GM12878 (cell line): ENCODE results near the gene GPBP1. TPM values are rescaled to one million over a fixed set of nuclear protein-coding genes. Genes with fewer than 3 reads are reported as not detected.

Experiments
- ATAC-seq: fragments of 200-7000 bp; cut with Tn5 transposase; 3 replicates; pipeline ENCODE4 v1.9.1; 2020; ENCODE audit warnings: mild to moderate bottlenecking, moderate library complexity
- BruUV-seq: library from RNA; stranded (reverse); fragments of 400-500 nt; replicated peaks from 2 replicates; lab custom pipeline; 2021; lab: Mats Ljungman, UMichigan
- CTCF ChIA-PET: fragments of 300-600 bp; sonication (Branson Sonifier 250); formaldehyde crosslinking; extraction: SDS; loops from one replicate; lab custom pipeline; 2021; ENCODE audit warnings: inconsistent platforms; lab: Yijun Ruan, JAX
- POLR2A ChIA-PET: fragments of 350-600 bp; formaldehyde crosslinking; extraction: SDS; loops from one replicate; lab custom pipeline; 2021; ENCODE audit warnings: inconsistent platforms; lab: Charles Lee
- RAD21 ChIA-PET: fragments of 300-600 bp; sonication (Branson Sonifier 250); formaldehyde crosslinking; loops from one replicate; lab custom pipeline; 2023; ENCODE audit warnings: antibody characterized with exemption; ENCODE audit not compliant: unreplicated experiment; lab: Charles Lee
- SMC1A ChIA-PET: fragments of 300-600 bp; sonication (Branson Sonifier 250); formaldehyde crosslinking; loops from one replicate; lab custom pipeline; 2023; ENCODE audit not compliant: unreplicated experiment, uncharacterized antibody; lab: Charles Lee
- DNase-seq: peaks from one replicate; pipeline ENCODE4 v3.0.0-alpha.2; 2011; ENCODE audit warnings: low read depth, low spot score
- FAIRE-seq: peaks from 3 replicates; lab custom pipeline; 2011; peaks lifted over from hg19 to GRCh38; lab: Jason Lieb, UNC
- H2AFZ ChIP-seq: 2 replicates; pipeline ENCODE4 v1.6.0; 2011; ENCODE audit warnings: low read depth, low read length, control low read depth; ENCODE audit not compliant: control insufficient read depth
- H3K27ac ChIP-seq: 2 replicates; pipeline ENCODE4 v1.5.1; 2011; ENCODE audit warnings: control low read depth; ENCODE audit not compliant: control insufficient read depth, insufficient read depth
- H3K27me3 ChIP-seq, 2 experiments: replicated peaks in 1 of 2; 2 replicates each; pipeline versions ENCODE4 v1.6.0 to v1.6.1; 2011; ENCODE audit warnings: low read length in 1 of 2; ENCODE audit not compliant: control insufficient read depth in 2 of 2, insufficient read depth in 2 of 2
- H3K36me3 ChIP-seq, 2 experiments: 2 replicates each; pipeline ENCODE4 v1.5.1; 2011; ENCODE audit warnings: low read length in 1 of 2; ENCODE audit not compliant: control insufficient read depth in 2 of 2, insufficient read depth in 2 of 2
- H3K4me1 ChIP-seq: 2 replicates; pipeline ENCODE4 v1.6.1; 2011; ENCODE audit warnings: mild to moderate bottlenecking, low read length, moderate library complexity, mixed read lengths; ENCODE audit not compliant: control insufficient read depth, insufficient read depth
- H3K4me2 ChIP-seq: 2 replicates; pipeline ENCODE4 v1.6.0; 2011; ENCODE audit warnings: control low read depth; ENCODE audit not compliant: control insufficient read depth, insufficient read depth
- H3K4me3 ChIP-seq: fragments of 200-600 bp; sonication (generic); 2 replicates; pipeline ENCODE4 v1.5.1; 2016
- H3K79me2 ChIP-seq: 2 replicates; pipeline ENCODE4 v1.6.0; 2011; ENCODE audit warnings: low read length; ENCODE audit not compliant: control insufficient read depth, insufficient read depth
- H3K9ac ChIP-seq: 2 replicates; pipeline ENCODE4 v1.8.0; 2011; ENCODE audit warnings: low read length, control low read depth, mixed read lengths; ENCODE audit not compliant: control insufficient read depth, insufficient read depth
- H3K9me3 ChIP-seq: replicated peaks from 3 replicates; pipeline ENCODE4 v1.5.1; 2011; ENCODE audit warnings: mild to moderate bottlenecking, low read length; ENCODE audit not compliant: control insufficient read depth, insufficient read depth
- H4K20me1 ChIP-seq: 2 replicates; pipeline ENCODE4 v1.6.0; 2011; ENCODE audit not compliant: control insufficient read depth, insufficient read depth
- ASH2L ChIP-seq: fragments of 300-600, 200-600 bp; sonication (generic); IDR thresholded peaks from 2 replicates; pipeline ENCODE4 v1.6.1; 2017; ENCODE audit warnings: low read depth, mild to moderate bottlenecking, borderline replicate concordance
- GABPA ChIP-seq: IDR thresholded peaks from 2 replicates; pipeline ENCODE4 v1.6.1; 2014; ENCODE audit warnings: antibody characterized with exemption, low read depth, mild to moderate bottlenecking, inconsistent platforms
- HDAC6 ChIP-seq: fragments of 200-600 bp; sonication (generic); IDR thresholded peaks from one replicate; pipeline ENCODE4 v1.8.0; 2017; ENCODE audit warnings: antibody characterized with exemption; ENCODE audit not compliant: unreplicated experiment
- MYB ChIP-seq: fragments of 150-350 bp; IDR thresholded peaks from 2 replicates; pipeline ENCODE4 v1.6.1; 2014; ENCODE audit warnings: mild to moderate bottlenecking, low read depth, low read length, borderline replicate concordance
- RELA ChIP-seq: fragments of 450-650 bp; IDR thresholded peaks from 2 replicates; pipeline ENCODE4 v1.8.0; 2014; ENCODE audit warnings: borderline replicate concordance; ENCODE audit not compliant: partially characterized antibody
- SMC3 ChIP-seq: IDR thresholded peaks from 2 replicates; pipeline ENCODE4 v1.6.1; 2011; ENCODE audit warnings: low read length, improper control_type of control experiment, borderline replicate concordance
- YY1 ChIP-seq: IDR thresholded peaks from 2 replicates; pipeline ENCODE4 v1.6.1; 2011; ENCODE audit warnings: low read depth, mild to moderate bottlenecking, low read length
- WGBS: methylation state at CpG from one replicate; pipeline ENCODE4 v1.1.6; 2016; ENCODE audit warnings: low lambda C conversion rate; ENCODE audit not compliant: insufficient replicate concordance, insufficient coverage; ENCODE audit errors: missing lambda C conversion rate; 5-methylcytosine and 5-hydroxymethylcytosine counted together
- in situ Hi-C: fragments of 300-500 bp; cut with MboI; formaldehyde crosslinking; loops from 9 replicates; pipeline ENCODE4 v1.14.3; 2018; ENCODE audit warnings: mixed read lengths
- intact Hi-C: fragments of 100-400 bp; cut with micrococcal nuclease; formaldehyde crosslinking; loops from one replicate; pipeline ENCODE4 v1.14.2; 2022; ENCODE audit not compliant: unreplicated experiment
- polyA plus RNA-seq, 11 experiments: library from polyadenylated mRNA; depleted of rRNA in 4 of 11; unstranded in 6 of 11; stranded (reverse) in 5 of 11; fragments of >200 nt; fragmentation: Nextera tagmentation in 4 of 11; fragmentation: Illumina TruSeq in 1 of 11; extraction: Ambion mirVana in 4 of 11; extraction: Trizol in 1 of 11; gene quantifications; 1 replicate in 1 of 11; 2 replicates in 10 of 11; pipeline versions ENCODE4 v1.2.1 to v1.2.3, GENCODE V29; 2011 to 2016; ENCODE audit warnings: inconsistent platforms in 2 of 11, missing spikeins in 2 of 11, low read depth in 1 of 11
- total RNA-seq, 4 experiments: library from RNA; depleted of rRNA in 3 of 4; stranded (reverse); fragments of >200 nt in 3 of 4; fragmentation: Illumina TruSeq in 1 of 4; extraction: Trizol in 1 of 4; gene quantifications; 2 replicates each; pipeline versions ENCODE4 v1.2.1 to v1.2.3, GENCODE V29; 2013 to 2021
- TF ChIP-seq, protein P1 (sequence below): fragments of 450-650 bp; formaldehyde crosslinking; IDR thresholded peaks from 2 replicates; pipeline ENCODE4 v1.5.0; 2022; ENCODE audit warnings: mild to moderate bottlenecking, missing genetic modification characterization
- TF ChIP-seq, protein P2 (sequence below): IDR thresholded peaks from 2 replicates; pipeline ENCODE4 v1.6.1; 2012; ENCODE audit warnings: low read depth, low read length, improper control_type of control experiment

GPBP1 gene
- total and polyA plus RNA-seq, 10 of the 15 experiments (the other 5 are each of a cell fraction or from before 2014, with no cell fraction given), result 27.0 to 96.2 (median 55.4) TPM

DNA sequence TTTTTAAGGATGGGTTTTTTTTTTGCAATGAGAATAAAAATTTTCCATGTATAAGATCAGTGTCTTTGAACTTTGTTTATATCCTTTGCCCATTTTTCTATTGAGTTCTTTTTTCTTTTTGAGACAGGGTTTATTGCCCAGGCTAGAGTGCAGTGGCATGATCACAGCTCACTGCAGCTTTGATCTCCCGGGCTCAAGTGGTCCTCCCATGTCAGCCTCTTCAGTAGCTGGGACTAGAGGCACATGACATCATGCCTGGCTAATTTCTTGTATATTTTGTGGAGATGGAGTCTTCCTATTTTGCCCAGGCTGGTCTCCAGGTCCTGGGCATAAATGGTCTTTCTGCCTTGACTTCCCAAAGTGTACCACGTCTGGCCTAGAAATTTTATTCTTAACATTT is 21.2 kb downstream of the GPBP1 start:
- Histone ChIP-seq H3K27me3 (no peaks in the 10 kb centered on the region), H3K4me3 (no peak overlapping the region), H3K36me3 (peaks cover 3 to 4% of the 10 kb centered on the region in 2 experiments; a peak in 2 of 4 replicates), H2AFZ (no peak overlapping the region), H3K79me2 (peaks cover 84% of the 10 kb centered on the region), H3K9ac (no peak overlapping the region), H3K9me3 (peaks cover 2% of the 10 kb centered on the region), H4K20me1 (peaks cover 5% of the 10 kb centered on the region), H3K4me1 (peaks cover 25% of the 10 kb centered on the region), H3K4me2 (no peak overlapping the region), H3K27ac (no peak overlapping the region)
- DNase-seq (no peak), ATAC-seq (no peak), FAIRE-seq (no peak)
- SMC1A ChIA-PET, result no interaction called here
- WGBS, result 65% methylated on average over 2 of the region's 2 CpGs
- intact Hi-C loops, result no loop called here
- CTCF ChIA-PET, result interaction anchor here (0.6 kb wide), 1 partner anchor 356 kb away, joined by 3 read pairs; no protein-coding TSS in a partner anchor
- no peak for TF ChIP-seq GABPA
- TF ChIP-seq MYB, result no peak
- TF ChIP-seq YY1, result no peak
- TF ChIP-seq SMC3, result no peak
- no peak for TF ChIP-seq HDAC6
- no peak for TF ChIP-seq ASH2L
- TF ChIP-seq, protein P1, sequence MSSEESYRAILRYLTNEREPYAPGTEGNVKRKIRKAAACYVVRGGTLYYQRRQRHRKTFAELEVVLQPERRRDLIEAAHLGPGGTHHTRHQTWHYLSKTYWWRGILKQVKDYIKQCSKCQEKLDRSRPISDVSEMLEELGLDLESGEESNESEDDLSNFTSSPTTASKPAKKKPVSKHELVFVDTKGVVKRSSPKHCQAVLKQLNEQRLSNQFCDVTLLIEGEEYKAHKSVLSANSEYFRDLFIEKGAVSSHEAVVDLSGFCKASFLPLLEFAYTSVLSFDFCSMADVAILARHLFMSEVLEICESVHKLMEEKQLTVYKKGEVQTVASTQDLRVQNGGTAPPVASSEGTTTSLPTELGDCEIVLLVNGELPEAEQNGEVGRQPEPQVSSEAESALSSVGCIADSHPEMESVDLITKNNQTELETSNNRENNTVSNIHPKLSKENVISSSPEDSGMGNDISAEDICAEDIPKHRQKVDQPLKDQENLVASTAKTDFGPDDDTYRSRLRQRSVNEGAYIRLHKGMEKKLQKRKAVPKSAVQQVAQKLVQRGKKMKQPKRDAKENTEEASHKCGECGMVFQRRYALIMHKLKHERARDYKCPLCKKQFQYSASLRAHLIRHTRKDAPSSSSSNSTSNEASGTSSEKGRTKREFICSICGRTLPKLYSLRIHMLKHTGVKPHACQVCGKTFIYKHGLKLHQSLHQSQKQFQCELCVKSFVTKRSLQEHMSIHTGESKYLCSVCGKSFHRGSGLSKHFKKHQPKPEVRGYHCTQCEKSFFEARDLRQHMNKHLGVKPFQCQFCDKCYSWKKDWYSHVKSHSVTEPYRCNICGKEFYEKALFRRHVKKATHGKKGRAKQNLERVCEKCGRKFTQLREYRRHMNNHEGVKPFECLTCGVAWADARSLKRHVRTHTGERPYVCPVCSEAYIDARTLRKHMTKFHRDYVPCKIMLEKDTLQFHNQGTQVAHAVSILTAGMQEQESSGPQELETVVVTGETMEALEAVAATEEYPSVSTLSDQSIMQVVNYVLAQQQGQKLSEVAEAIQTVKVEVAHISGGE (CRISPR knock-in tag), result no peak
- TF ChIP-seq, protein P2, sequence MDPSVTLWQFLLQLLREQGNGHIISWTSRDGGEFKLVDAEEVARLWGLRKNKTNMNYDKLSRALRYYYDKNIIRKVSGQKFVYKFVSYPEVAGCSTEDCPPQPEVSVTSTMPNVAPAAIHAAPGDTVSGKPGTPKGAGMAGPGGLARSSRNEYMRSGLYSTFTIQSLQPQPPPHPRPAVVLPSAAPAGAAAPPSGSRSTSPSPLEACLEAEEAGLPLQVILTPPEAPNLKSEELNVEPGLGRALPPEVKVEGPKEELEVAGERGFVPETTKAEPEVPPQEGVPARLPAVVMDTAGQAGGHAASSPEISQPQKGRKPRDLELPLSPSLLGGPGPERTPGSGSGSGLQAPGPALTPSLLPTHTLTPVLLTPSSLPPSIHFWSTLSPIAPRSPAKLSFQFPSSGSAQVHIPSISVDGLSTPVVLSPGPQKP, result no peak
- TF ChIP-seq RELA, result no peak
- RAD21 ChIA-PET, result interaction anchor here (0.6 kb wide), 1 partner anchor 14 kb away, joined by 5 read pairs; no protein-coding TSS in a partner anchor
- POLR2A ChIA-PET, result interaction anchor here (0.6 to 0.7 kb wide), 3 partner anchors 22 to 1480 kb away, joined by 3 to 5 read pairs (median 4); no protein-coding TSS in a partner anchor
- in situ Hi-C loops, result loop anchor here (25.0 kb wide), 1 partner anchor 1883 kb away; the partner anchor contains the start of genes DHX29 and MTREX
- BruUV-seq, result no TSS peak
